Activated T-helper 1 cell treated with Interleukin-2 at 50 U/mL for 16 hours (primary cell): ENCODE data around the gene NPEPL1.
"Not testable (repeated sequence)": the region's sequence is repeated elsewhere in the genome, so short reads cannot be mapped to it uniquely, and the experiment has no call there.

Source experiments
- DNase-seq: peaks from one replicate; pipeline ENCODE4 v3.0.0-alpha.2; 2020; ENCODE audit warnings: low read depth

NPEPL1 gene

DNA sequence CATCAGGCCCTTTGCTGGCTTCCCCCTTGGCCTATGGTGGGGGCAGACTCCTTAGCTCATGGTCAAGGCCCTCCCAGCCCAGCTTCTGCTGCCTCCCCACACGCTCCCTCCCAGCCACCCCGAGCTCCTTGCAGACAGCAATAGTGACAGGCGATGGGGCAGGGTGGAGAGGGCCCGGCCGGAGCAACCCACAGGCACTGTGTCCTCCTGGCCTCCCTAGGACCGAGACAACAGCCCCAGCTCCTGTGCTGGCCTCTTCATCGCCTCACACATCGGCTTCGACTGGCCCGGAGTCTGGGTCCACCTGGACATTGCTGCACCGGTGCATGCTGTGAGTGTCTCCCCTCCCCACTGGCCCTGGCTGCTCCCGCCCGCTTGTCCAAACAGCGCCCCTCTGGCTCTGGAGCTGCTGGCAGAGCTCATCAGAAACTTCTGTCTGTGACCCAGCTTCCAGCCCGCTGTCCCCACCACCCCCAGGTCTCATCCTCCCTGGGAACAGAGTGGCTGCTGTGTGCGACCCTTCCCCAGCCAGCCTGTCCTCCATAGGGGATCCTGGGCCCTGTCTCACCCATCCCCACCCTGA lies 21.8 kb downstream of the NPEPL1 start:
- no peak for DNase-seq

DNA sequence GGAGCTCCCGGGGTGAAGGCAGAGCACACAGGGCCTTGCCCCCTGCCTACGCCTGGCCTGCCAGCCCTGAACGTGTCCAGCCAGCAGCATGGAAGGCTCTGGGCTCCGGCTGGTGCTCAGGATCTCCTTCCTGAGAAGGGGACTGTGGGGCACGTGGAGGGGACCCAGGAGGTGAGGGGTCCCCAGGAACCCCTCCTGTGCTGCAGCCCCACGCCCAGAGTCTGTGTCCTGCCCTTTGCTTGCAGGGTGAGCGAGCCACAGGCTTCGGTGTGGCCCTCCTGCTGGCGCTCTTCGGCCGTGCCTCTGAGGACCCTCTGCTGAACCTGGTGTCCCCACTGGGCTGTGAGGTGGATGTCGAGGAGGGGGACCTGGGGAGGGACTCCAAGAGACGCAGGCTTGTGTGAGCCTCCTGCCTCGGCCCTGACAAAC lies 22.3 kb downstream of the NPEPL1 start:
- DNase-seq = no peak

DNA sequence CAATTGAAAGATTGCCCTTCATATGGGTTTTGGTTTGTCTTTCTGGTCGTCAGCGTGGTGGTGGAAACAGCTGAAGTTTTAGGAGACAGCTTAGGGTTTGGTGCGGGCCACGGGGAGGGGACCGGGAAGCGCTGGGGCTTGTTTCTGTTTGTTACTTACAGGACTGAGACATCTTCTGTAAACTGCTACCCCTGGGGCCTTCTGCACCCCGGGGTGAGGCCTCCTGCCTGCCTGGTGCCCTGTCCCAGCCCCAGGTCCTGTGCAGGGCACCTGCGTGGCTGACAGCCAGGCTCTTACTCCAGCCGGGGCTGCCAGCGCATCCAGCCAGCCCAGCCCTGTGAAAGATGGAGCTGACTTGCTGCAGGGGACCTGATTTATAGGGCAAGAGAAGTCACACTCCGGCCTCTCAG lies 22.8 kb downstream of the NPEPL1 start:
- no peak for DNase-seq

DNA sequence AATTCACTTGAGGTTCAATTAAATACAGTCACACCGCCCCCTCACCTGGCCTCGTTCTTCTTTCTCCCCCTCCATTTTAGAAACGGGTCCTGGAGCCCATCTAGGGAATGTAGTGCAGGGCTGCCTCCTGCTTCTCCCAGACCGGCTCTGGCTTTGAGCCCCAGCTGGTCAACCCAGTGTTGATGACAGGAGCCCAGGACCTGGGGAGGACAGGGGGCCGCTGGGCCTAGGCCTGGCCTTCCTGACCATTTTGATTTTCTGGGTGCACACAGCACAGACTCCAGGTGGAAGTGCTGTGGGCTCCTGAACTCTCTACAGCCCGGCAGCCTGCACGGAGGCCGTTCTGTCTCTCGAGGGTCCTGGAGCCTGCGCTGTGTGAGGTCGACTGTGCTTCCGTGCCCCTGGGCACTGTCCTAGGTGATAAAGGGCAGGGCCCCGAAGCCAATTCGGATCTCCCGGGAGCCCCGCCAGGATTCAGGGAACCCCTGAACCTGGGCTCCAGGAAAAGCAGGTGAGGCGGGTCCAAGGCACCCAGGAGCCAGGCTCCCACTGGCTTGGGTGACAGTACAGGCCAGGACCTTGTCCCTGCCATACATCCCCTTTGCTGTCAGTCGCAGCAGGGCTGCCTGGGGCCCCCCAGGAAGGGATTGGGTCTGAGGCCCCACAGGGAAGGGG lies 23.3 kb downstream of the NPEPL1 start:
- DNase-seq = no peak

DNA sequence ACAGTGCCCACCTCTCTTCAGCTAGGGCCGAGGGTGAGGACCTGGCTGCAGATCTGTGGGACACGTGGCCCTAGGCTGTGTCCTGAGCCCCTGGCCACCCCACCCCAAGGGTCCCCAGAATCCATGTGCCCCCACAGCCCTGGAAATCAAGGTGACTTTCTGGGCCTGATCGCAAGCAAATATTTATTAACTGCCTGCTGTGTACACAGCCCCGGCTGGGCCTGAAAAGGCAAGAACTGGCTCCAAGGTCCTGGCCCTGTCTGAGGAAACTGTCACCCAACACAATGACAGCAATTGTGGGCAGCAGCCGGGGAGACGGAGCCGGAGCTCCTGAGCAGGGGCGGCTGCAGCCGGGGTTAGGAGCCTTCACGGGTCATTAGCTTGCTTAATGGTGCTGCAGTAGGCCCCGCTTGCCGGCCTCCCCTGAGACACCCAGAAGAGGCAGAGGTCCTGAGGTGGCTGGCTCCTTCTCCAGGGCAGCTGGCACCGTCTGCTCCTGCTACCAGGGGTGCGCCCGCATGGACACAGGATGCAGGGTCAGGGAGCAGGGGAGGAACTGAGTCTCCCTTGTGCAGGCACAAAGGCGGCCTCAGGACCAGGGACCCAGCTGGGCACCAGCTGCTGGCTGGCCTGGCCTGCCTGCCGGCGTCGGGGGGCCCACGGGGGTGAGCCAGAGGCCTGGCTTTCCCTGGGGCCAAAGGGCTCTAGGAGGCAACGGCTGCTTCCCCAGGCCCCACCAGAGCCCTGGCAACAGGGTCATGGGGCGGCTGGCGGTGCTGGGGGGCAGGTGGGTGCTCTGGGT lies 24.1 kb downstream of the NPEPL1 start:
- DNase-seq = no peak

DNA sequence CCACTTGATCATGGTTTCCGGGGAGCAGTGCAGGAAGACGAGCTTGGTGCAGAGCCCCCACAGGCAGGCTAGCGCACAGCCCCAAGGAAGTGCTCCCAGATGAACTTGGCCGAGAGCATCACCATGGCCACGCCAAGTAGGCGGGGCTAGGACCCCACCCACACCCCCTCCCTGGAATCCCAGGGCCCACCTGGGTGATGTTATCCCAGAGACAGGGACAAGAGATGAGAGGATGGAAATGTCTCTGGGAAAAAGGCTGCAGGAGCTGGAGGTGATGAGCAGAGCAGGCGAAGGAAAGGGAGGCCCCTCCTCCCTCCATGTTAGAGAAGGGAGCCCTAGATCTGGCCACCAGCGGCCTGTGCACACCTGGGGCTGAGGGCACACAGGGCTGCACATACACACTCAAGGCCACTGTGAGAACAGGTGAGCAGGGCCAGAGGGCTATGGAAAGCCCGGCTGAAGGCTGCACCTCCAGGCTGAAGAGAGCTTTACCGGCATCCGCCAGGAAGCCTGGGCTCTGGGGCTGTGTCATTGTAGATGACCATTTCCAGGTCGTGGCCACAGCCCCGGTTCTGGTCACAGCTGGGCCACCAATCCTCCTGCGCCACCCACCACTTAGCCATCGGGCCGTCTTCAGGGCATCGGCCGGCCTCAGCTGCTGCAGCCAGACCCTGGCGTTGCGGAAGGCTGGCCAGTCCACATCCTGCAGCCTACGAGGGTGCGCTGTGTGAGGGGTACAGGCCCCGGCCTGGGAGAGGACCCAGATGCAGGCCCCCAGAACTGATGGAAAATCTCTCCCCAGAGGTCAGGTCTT lies 24.9 kb downstream of the NPEPL1 start:
- DNase-seq = no peak

DNA sequence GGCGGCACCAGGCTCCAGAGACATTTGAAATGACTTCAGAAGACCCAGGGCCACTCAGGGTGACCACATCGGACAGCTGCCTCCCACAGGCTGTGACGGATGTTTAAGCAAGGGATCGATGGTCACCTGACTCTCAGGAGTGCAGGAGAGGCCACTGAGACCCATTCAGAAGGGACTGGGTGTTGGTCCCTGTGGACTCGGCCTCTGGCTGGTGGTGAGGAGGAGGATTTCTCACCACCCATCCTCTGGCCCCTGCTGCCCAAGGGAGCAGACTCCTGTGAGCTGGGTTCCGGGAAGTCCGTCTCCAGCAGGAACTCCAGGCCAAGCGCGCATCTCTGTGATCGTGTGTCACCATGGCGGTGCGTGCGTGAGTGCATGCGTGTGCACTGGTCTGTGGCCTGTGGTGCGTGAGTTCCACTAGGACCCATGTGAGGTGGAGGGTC lies 25.5 kb downstream of the NPEPL1 start:
- no peak for DNase-seq

DNA sequence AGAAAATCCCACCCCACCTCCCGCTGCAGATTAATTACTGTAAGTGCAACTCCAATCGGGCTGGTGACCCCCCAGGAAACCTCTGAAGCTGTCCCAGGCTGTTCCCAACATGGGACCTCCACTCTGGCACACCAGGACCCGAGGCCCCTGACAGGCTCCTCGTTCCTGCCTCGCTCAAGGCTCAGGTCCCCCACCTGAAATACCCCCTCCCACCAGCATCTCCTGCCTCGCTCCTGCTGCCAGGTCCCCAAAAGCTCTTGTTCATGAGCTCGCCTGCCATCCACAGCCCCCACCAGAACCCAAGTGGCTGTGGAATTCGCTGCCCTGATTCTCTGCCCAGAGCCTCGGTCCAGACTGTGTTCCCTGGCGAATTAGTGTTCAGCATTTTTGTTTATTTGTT lies 26.1 kb downstream of the NPEPL1 start:
- no peak for DNase-seq

DNA sequence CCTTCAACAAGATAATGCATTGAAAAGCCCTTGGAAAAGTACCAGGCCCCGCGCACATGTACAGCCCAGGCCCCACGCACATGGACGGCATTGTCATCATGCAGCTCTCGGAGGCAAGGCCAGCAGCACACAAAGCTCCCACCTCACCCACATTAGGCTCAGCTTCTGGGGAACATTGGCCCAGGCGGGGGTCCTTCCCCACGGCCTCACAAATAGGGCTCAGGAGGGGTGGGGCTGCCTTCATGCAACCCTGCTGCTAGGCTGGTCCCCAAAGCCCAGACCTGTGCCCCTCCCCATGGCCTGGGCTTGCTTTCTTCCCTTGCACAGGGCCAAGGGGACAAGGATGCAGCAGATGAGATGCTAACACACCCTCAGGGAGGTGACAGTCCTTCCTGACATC lies 26.7 kb downstream of the NPEPL1 start:
- no peak for DNase-seq

DNA sequence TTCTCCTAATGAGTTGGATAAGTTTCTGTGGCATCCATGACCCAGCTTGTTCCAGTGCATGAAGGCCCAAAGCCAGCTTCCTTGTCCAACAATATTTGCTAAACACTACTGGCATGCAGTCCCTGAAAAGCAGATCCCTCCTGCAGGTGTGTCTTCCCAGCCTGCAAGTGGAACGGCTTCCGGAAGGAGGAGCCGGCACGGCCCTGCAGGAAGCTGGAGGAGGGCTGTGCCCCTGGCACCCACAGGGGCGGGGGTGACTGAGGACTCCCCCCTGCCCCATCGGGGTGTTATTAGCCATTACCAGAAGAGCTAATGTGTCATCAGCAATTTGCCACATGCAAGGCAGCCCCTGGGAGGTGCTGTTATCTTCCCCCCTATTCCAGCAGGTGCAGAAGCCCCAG lies 27.4 kb downstream of the NPEPL1 start:
- DNase-seq = no peak

DNA sequence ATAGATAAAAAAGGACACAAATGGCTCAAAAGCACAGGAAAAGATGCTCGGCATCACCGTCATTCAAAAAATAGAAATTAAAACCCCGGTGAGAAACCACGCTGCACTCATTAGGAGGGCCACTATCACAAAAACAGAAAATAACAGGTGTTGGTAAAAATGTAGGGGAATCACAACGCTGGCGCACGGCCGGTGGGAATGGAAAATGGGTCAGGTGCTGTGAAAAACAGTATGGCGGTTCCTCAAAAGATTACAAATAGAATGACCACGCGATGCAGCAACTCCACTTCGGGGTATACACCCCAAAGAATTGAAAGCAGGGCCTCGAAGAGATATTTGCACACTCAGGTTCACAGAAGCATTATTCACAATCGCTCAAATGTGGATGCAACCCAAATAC lies 28.3 kb downstream of the NPEPL1 start:
- no peak for DNase-seq

DNA sequence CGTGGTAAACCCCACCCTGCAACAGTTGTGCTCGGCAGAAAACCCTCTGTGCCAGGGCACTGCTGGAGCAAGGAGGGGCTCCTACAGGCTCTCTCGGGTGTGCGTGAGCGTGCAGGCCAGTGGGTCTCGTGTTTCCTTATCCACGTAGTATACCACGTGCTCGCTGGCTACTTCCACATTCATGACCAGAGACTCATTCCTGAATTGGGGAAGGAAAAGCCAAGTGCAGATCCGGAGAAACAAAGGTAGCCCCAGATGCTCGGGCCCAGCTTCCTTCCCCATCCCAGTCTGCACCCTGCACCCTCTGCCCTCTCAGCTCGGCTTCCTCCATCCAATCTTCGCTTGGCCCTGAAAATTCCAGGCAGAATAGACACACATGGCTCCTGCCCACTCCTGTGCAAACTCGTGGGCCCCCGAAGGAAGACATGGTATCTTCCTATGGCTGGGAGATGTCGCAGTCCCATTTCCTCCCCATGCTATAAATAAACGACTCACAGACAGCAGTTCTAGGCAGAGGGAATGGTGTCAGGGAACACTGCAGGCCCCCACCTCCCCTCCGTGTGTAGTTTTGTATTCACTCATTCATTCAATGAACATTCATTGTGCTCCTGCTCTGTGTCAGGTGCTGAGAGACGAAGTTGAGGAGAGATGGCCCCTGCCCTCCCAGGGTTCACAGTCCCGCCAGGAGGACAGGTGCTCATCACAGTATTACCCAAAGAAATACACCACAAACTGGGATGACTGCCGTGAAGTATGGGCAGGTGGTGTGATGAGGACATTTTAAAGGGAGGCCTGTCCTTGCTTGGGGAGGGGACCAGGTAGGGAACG lies 29.6 kb downstream of the NPEPL1 start:
- no peak for DNase-seq

DNA sequence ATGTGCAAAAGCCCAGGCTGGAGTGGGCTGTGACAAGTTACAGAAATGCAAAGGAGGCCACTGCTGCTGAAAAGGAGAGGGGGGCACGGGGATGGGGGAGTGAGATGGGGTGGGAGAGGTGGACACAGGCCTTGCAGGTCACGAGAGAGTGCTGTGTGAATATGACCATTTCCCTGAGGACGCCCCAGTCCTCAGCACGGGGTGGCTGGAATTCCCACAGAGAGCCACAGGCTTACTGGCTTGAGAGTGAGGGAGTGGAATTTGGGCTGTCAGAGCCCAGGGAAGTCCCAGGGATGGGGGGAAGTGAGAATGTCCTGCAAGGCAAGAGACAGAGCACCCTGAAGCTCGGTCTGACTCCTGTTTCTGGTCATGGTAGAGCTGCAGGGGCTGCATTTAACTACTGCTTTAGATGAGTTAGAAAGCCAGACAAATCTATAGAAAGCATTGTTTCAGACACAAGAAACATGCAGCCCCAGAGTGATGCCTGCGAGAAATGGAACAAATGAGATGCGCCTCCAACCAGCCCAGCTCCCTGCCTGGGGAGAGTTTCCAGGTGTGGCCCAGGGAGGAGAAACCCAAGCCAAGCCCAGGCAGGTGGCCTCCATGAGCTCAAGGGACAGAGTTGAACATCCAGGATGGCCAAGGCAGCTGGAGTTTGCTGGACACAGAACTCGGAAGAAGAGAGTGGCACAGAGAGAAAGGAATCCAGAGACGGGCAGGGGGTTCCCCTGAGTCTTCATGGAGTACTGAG lies 30.5 kb downstream of the NPEPL1 start:
- no peak for DNase-seq

DNA sequence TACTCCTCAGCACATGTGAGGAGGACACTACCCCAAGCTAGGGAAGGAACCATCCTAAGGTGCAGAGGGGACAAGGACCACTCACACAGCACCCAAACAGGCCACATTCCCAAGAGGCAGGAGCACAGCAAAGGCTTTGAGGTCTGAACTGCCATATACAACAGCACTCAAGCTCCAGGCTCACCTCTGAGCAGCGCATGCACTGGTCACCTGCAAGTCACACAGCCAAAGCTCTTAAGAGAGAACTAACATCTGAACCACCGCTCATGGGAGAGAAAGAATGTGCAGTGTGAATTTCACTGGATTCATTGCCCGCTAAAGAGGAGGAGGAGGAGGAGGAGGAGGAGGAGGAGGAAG lies 31.0 kb downstream of the NPEPL1 start:
- no peak for DNase-seq

DNA sequence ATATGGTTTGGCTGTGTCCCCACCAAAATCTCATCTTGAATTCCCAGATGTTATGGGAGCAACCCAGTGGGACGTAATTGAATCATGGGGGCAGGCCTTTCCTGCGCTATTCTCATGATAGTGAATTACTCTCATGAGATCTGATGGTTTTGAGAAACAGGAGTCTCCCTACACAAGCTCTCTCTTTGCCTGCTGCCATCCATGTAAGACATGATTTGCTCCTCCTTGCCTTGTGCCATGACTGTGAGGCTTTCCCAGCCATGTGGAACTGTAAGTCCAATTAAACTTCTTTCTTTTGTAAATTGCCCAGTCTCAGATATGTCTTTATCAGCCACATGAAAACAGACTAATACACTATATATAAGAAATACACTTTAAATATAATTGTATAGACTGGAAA lies 33.6 kb downstream of the NPEPL1 start:
- not testable (repeated sequence) for DNase-seq

DNA sequence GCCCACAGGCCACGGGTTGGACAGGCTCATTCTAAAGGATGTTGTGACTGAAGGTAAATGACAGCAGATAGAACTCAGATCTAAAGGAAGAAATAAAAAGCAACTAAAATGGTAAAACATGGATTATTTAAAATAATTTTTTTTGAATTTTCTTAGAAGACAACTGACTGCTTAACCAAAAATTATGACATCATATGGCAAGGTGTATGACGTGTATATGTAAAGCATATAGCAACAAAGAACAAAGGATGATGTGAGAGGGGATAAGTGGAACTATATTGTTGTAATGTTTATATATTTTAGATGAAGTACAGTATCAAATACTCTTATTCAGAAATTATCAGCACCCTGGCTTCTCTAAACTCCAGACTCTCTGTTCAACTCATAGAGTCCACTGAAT lies 38.6 kb downstream of the NPEPL1 start:
- no peak for DNase-seq

DNA sequence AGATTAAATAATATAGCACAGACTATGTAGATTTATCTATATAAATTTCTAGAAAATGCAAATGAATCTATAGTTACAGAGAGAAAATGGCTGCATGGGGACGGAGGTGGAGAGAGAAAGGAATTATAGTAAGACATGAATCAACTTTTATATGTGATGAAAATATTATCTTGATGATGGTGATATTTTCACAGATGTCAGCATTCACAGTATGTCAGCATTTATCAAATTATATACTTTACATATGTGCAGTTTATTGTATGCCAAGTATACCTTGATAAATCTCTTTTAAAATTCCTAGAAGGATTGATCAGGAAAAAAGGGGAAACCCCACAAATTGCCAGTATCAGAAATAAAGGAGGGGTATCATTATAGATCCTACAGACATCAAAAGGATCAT lies 44.6 kb downstream of the NPEPL1 start:
- no peak for DNase-seq

DNA sequence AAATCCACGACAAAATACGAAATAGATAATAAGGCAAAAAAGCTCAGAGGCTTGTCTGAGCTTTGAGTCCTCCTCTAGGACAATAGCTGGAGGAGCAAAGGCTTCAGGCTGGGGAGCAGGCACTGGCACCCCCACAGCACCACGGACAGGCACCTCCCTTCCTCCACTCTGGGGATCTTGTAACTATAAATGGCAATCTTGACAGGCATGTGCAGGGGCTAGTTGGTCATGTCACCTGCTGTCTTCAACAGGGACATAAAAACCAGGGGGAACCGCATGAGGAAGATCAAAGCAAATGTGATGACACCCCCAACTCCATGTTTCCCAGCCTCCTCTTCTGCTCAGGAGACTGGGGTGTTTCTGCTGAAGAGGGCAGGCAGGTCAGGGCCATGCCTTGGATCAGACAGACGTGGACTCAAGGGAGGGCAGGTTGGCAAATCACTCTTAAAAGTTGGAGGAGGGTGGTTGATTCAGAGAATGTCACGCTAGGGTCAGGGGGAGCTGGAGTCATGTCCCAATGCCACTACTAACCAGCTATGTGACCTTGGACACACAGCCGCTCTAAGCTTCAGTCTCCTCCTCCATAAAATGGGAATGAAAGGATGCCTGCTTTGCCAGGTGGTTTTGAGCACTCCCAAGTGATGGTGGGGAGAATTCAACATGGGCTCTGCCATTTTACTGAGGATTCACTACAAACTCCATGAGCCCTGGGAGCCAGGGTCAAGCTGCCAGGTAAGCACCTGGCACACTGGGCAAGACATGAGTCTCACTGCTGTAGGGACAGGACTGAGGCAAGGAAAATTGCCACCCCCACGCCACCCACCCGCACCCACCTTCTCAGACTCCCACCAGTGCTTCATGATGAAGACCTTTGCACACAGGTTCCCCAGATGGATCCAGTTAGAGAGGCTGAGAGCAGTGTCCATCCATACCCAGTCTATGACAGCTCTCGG lies 48.0 kb downstream of the NPEPL1 start:
- DNase-seq = no peak

DNA sequence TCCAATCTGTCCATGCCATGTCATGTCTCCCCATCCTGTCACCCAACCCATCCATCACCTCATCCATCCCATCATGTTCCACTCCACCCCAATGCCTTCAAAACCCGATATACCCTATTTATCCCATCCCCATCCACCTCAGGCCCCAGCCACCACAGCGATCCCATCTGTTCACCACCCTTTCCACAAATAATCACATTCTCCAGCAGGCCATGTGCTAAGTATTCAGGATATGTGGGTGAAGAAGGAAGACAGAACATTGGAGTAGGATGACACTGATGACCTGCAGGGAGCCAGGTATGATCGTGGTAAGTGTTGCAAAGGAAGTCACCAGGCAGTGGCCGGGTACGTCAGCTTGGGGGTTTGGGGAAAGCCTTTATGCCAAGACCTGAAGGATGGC lies 48.8 kb downstream of the NPEPL1 start:
- no peak for DNase-seq
